ENCODE results near the gene JKAMP. TPM values are rescaled to one million over a fixed set of nuclear protein-coding genes. Genes with fewer than 3 reads are reported as not detected.
A peak's percentile ranks its signal among the peaks of the same experiment; 100 is the strongest.

Gene JKAMP
- polyA plus RNA-seq, 1 donor (not counting 4 experiments of a cell fraction or from before 2014, with no cell fraction given), result 166 TPM

DNA sequence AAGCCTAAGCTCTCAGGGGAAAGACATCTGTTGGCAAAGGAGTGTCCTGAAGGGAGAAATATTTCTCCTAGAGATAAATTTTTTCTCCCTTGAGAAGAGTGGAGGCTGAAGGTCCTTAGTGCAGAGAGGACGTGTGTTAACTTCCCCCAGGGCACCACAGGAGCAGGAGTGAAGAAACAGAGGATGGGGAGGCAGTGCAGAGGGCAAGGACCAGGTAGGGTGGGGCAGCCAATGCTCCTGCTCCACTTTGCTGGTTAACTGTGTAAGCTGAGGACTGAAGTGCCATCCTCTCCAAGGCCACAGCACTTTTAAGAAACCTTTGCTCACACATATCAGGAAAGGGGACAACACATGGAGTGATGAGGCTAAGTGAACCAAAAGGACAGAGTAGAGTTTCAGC lies 4.2 kb upstream of the JKAMP start:
- TF ChIP-seq, protein P1, sequence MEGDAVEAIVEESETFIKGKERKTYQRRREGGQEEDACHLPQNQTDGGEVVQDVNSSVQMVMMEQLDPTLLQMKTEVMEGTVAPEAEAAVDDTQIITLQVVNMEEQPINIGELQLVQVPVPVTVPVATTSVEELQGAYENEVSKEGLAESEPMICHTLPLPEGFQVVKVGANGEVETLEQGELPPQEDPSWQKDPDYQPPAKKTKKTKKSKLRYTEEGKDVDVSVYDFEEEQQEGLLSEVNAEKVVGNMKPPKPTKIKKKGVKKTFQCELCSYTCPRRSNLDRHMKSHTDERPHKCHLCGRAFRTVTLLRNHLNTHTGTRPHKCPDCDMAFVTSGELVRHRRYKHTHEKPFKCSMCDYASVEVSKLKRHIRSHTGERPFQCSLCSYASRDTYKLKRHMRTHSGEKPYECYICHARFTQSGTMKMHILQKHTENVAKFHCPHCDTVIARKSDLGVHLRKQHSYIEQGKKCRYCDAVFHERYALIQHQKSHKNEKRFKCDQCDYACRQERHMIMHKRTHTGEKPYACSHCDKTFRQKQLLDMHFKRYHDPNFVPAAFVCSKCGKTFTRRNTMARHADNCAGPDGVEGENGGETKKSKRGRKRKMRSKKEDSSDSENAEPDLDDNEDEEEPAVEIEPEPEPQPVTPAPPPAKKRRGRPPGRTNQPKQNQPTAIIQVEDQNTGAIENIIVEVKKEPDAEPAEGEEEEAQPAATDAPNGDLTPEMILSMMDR (optimal IDR thresholded peaks at IDR 0.05 in 1 of 3, IDR thresholded peaks at IDR 0.05 in 1 of 3, conservative IDR thresholded peaks at IDR 0.05 in 1 of 3; ENCODE audit: extremely low read depth in 1 of 3, insufficient read depth in 2 of 3, low read length in 3 of 3), result no peak
- no peak for TF ChIP-seq EZH2 (IDR thresholded peaks at IDR 0.05; ENCODE audit: low read length)
- Histone ChIP-seq H3K27me3 (ENCODE audit: control insufficient read depth, extremely low read depth, insufficient read depth, low read length) (no peaks in the 10 kb centered on the region), H3K4me1 (ENCODE audit: control insufficient read depth, extremely low read depth, insufficient read depth, low read length) (peaks cover 19% of the 10 kb centered on the region), H3K9me1 (ENCODE audit: control insufficient read depth, extremely low read depth, insufficient read depth, low read length) (peaks cover 2% of the 10 kb centered on the region), H3K4me3 (ENCODE audit: control insufficient read depth in 2 of 3, extremely low read depth in 1 of 3, insufficient read depth in 2 of 3, low read depth in 1 of 3, low read length in 3 of 3) (no peak overlapping the region), H3K27ac (ENCODE audit: control insufficient read depth, insufficient read depth, low read length) (no peak overlapping the region), H3K9me3 (ENCODE audit: control insufficient read depth, low read depth, low read length) (no peaks in the 10 kb centered on the region), H3K79me2 (ENCODE audit: control insufficient read depth, insufficient read depth, low read length) (peaks cover 38% of the 10 kb centered on the region), H2AFZ (ENCODE audit: control insufficient read depth, low read length) (no peak overlapping the region), H3K36me3 (ENCODE audit: control insufficient read depth in 2 of 2, extremely low read depth in 1 of 2, insufficient read depth in 2 of 2, low read length in 2 of 2) (peaks cover 7 to 17% of the 10 kb centered on the region in 2 experiments), H3K4me2 (ENCODE audit: control insufficient read depth, extremely low read depth, insufficient read depth, low read depth, low read length) (no peak overlapping the region), H4K20me1 (ENCODE audit: control insufficient read depth, extremely low read depth, insufficient read depth, low read length) (no peaks in the 10 kb centered on the region), H3K9ac (ENCODE audit: control insufficient read depth, extremely low read depth, insufficient read depth, low read length) (no peak overlapping the region)
- no peak for DNase-seq (ENCODE audit: low read depth, low spot score)
- dilution Hi-C loops (cut with MboI; ENCODE audit: extremely low pct_ligation_motif_present, low sequenced_read_pairs), result no loop called here
- no peak for FAIRE-seq

GRCh38 chr14:59481407-59481806 lies 2.9 kb upstream of the JKAMP start:
- dilution Hi-C loops (cut with MboI; ENCODE audit: extremely low pct_ligation_motif_present, low sequenced_read_pairs), result no loop called here
- peaks cover 49% of the 10 kb centered on the region for H3K79me2 ChIP-seq (ENCODE audit: control insufficient read depth, insufficient read depth, low read length)
- no peak overlapping the region for H3K27ac ChIP-seq (ENCODE audit: control insufficient read depth, insufficient read depth, low read length)
- H3K27me3 ChIP-seq (ENCODE audit: control insufficient read depth, extremely low read depth, insufficient read depth, low read length), result no peaks in the 10 kb centered on the region
- H3K4me2 ChIP-seq (ENCODE audit: control insufficient read depth, extremely low read depth, insufficient read depth, low read depth, low read length), result peak overlapping the region; percentile 94
- H3K9me3 ChIP-seq (ENCODE audit: control insufficient read depth, low read depth, low read length), result no peaks in the 10 kb centered on the region
- FAIRE-seq, result no peak
- DNase-seq (ENCODE audit: low read depth, low spot score), result no peak
- peak overlapping the region in 1 of 3 experiments; percentile 92 for H3K4me3 ChIP-seq (ENCODE audit: control insufficient read depth in 2 of 3, extremely low read depth in 1 of 3, insufficient read depth in 2 of 3, low read depth in 1 of 3, low read length in 3 of 3)
- H3K9ac ChIP-seq (ENCODE audit: control insufficient read depth, extremely low read depth, insufficient read depth, low read length), result no peak overlapping the region
- no peaks in the 10 kb centered on the region for H4K20me1 ChIP-seq (ENCODE audit: control insufficient read depth, extremely low read depth, insufficient read depth, low read length)
- no peak overlapping the region for H2AFZ ChIP-seq (ENCODE audit: control insufficient read depth, low read length)
- TF ChIP-seq, protein P1 (optimal IDR thresholded peaks at IDR 0.05 in 1 of 3, IDR thresholded peaks at IDR 0.05 in 1 of 3, conservative IDR thresholded peaks at IDR 0.05 in 1 of 3; ENCODE audit: extremely low read depth in 1 of 3, insufficient read depth in 2 of 3, low read length in 3 of 3), result no peak
- no peak for TF ChIP-seq EZH2 (IDR thresholded peaks at IDR 0.05; ENCODE audit: low read length)
- peaks cover 19% of the 10 kb centered on the region for H3K4me1 ChIP-seq (ENCODE audit: control insufficient read depth, extremely low read depth, insufficient read depth, low read length)
- H3K36me3 ChIP-seq (ENCODE audit: control insufficient read depth in 2 of 2, extremely low read depth in 1 of 2, insufficient read depth in 2 of 2, low read length in 2 of 2), result peaks cover 0 to 12% of the 10 kb centered on the region in 2 experiments
- peaks cover 2% of the 10 kb centered on the region for H3K9me1 ChIP-seq (ENCODE audit: control insufficient read depth, extremely low read depth, insufficient read depth, low read length)
